RPMI8226 (cell line): Measurements from ENCODE around the gene HBQ1.
"Not testable (repeated sequence)": the region's sequence is repeated elsewhere in the genome, so short reads cannot be mapped to it uniquely, and the experiment has no call there.

Experiments
- DNase-seq: peaks from one replicate; pipeline ENCODE4 v3.0.0-alpha.2; 2015

Gene HBQ1

DNA sequence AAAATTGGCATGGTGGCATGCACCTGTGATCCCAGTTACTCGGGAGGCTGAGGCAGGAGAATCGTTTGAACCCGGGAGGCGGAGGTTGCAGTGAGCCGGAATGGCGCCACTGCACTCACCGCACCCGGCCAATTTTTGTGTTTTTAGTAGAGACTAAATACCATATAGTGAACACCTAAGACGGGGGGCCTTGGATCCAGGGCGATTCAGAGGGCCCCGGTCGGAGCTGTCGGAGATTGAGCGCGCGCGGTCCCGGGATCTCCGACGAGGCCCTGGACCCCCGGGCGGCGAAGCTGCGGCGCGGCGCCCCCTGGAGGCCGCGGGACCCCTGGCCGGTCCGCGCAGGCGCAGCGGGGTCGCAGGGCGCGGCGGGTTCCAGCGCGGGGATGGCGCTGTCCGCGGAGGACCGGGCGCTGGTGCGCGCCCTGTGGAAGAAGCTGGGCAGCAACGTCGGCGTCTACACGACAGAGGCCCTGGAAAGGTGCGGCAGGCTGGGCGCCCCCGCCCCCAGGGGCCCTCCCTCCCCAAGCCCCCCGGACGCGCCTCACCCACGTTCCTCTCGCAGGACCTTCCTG lies at the start of gene HBQ1:
TSS of gene HBQ1 (plus strand) at position 359 of the 575 bp plus-strand sequence. CDS start at position 387, 28 bp downstream.
- DNase-seq = no peak

DNA sequence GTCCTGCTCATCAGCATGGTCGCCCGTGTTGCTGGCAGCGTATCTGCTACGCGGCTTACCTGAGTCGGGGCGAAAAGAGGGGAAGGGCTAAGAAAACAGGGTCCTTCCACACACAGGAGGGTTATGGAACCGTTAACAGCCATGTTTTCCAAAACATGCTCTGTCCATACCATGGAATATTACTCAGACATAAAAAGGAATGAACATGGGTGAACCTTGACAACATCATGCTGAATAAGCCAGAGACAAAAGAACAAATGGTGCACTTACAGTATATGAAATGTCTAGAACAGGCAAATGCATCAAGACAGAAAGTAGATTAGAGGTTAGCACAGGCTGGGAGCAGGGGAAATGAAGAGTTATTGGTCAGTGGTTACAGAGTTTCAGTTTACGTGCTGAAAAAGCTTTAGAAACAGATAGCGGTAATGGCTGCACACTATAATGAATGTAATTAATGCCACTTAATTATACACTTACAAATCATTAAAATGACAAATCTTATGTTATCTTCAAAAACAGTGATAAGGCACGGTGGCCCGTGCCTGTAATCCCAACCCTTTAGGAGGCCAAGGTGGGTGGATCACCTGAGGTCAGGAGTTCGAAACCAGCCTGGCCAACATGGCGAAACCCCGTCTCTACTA lies 49.6 kb upstream of the HBQ1 start:
- DNase-seq = no peak

DNA sequence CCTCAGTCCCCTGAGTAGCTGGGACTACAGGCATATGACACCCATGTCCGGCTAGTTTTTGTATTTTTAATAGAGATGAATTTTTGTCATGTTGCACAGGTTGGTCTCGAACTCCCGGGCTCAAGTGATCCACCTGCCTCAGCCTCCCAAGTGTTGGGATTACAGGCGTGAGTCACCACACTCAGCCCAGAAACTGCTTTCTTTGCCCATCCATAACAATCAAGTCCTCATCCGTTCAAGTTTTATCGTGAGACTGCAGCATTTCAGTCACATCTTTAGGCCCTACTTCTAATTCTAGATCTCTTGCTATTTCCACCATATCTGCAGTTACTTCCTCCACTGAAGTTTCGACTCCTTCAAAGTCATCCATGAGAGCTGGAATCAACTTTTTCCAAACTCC lies 48.1 kb upstream of the HBQ1 start:
- DNase-seq = no peak

DNA sequence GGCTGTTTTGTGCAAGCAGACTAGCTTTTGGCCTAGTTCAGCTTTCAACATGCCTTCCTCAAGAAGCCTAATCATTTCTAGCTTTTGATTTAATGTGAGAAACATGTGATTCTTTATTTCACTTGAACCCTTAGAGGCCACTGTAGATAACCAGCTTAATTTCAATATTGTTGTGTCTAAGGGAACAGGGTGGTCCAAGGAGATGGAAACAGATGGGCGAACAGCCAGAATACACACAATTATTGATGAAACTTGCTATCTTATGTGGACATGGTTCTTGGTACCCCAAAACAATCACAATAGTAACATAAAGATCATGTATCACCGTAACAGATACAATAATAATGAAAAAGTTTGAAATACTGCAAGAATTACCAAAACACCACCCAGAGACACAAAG lies 46.5 kb upstream of the HBQ1 start:
- no peak for DNase-seq

DNA sequence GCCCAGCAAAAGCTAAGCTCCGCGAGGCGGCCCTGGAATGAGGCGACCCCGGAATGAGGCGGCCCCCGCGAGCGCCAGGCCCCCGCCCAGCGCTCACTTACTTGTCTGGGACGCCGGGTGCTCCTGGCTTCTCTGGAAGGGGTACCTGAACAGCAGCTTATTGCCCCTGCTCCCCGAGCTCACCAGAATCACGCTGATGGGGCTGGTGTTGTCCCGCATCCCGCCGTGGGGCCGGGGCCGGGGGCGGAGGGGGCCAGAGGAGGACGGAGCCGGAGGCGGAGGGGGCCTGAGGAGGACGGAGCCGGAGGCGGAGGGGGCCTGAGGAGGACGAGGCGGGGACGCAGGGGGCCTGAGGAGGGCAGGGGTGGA lies 42.2 kb upstream of the HBQ1 start:
- DNase-seq = peak; percentile 44

DNA sequence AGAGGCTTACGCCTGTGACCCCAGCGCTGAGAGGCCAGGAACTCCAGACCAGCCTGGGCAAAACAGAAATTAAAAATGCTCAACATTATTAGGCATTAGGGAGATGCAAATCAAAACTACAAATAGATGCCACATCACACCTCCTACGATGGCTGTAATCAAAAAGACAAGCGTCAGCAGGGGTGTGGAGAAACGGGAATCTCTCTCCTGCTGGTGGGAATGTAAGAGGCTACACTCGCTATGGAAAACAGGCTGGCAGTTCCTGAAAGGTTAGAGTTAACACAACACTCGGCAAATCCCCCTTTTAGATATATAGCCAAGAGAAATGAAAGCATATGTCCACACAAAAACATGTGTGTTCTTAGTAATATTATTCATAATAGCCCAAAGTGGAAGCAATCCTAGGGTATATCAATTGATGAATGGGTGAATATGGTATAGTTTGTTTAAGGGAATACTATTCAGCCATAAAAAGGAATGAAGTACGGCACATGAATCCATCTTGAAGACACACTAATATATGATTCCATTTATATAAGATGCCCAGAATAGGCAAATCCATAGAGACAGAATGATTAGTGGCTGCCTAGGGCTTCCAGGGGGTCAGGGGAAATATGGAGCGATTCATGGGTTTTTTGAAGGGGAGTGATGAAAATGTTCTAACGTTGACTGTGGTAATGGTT lies 39.9 kb upstream of the HBQ1 start:
- DNase-seq = no peak

DNA sequence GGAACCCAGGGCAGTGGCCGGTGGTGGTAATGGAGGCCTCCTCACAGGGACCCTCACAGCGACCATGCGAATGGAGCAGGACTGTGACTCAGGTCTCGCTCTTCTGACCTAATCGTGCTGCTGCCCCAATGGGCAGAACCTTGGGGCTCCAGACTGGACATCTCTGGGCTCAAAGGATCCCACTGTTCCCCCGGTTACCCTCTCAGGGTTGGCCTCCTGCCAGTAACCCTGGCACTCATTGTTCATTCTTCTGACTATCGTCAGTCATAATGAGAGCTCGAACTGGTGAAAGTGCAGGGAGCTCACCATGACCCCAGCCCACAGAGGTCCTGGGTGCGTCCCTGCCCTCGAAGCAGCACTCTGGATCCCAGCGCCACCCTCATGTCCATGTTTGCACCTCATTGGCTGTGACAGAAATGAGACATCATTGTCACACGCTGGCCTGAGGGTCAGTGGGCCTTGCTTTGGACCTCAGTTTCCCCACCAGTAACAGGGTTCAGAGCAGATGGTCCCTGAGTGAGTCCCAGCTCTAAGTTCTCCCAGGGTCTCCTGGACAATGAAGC lies 37.8 kb upstream of the HBQ1 start:
- no peak for DNase-seq

DNA sequence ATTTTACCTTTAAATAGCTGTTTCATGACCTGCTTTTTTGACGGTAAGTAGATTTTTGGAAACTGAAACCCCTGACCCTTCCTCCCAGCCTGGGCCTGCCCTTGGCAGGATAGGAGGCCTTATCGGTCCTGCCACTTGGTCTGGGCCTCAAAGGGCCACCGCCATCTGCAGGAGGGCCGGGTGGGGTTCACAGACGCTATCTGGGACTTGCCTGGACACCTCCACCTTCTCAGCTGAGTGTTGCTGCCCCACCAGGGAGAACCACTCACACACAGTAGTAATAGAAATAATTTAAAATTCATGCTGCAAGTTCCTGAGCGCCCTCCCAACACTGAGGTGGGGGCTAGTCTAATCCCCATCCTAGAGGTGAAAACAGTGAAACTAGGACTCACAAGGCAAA lies 37.2 kb upstream of the HBQ1 start:
- no peak for DNase-seq

DNA sequence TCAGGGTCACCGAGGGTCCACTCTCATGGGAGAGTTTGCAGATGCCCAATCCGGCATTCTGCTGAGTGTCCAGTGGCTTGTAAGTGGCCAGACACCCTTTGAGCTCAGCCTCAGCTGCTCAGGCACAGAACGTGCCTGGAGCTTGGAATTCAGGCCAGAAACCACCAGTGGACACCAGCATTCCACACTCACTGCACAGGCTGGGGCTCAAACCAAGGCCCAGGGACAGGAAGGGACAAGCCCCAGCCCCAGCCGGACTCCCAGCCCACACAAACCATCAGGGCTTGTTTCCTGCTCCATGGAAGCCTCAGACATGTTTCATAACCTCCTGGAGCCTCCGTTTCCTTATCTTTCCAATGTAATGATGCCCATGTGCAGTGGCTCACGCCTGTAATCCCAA lies 36.8 kb upstream of the HBQ1 start:
- DNase-seq = no peak

DNA sequence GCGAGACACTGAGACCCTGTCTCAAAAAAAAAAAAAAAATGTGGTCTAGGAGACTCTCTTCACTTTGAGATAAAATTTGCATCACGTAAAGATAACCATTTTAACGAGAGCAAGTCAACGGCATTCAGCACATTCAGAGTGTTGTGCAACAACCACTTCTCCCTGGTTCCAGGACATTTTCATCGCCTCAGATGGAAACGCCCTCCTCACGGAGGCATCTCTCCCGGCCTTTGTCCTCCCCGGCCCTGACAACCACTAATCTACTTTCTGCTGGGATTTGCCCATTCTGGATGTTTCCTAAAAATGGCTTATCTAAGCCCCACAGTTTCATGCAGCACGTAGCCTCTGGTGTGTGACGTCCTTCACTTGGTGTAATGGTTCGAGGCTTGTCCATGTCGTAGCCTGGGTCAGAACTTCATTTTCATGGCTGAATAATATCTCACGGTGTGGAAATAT lies 35.4 kb upstream of the HBQ1 start:
- DNase-seq = no peak

DNA sequence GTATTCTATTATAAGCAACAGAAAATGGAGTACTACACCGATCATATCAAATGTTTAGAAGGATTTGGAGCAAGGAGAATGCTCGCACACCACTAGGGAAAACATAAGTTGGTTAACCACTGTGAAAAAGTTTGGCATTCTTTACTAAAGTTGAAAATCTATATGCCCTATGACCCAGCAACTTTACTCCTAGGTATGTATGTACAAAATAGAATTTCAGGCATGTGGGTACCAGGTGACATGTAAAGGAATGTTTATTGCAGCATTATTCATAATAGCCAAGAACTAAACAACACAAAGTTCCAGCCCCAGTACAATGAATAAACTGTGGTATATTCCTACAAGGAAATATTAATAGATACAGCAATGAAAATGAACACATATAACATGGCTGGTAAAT lies 33.6 kb upstream of the HBQ1 start:
- DNase-seq = no peak

DNA sequence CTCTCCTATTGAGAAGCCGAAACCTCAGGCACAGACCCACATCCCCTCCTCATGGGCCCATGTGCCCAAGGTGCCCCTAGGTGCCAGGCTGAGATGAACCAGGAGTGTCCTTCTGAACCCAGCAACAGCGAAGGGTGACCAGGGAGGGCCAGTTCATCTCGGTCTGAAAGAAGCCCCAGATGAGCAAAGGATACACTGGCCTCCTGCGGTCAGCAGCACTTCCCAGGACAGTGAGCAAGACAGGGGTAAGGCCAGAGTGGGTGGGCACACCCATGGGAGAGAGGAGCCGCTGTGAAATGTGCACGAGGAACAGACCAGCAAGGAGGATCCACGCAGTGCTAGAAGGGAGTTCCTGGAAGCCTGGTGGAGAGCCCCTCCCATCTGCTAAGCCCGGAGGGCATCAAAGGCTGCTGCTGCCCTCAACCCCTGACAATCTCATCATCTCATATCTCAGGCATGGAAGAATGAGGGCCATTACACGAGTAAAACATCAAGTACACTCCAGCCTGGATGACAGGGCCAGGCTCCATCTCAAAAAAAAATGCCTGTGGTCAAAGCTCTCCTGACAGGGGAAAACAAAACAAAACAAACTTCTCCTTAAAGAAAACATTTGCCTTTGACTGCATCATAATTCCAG lies 31.1 kb upstream of the HBQ1 start:
- no peak for DNase-seq

DNA sequence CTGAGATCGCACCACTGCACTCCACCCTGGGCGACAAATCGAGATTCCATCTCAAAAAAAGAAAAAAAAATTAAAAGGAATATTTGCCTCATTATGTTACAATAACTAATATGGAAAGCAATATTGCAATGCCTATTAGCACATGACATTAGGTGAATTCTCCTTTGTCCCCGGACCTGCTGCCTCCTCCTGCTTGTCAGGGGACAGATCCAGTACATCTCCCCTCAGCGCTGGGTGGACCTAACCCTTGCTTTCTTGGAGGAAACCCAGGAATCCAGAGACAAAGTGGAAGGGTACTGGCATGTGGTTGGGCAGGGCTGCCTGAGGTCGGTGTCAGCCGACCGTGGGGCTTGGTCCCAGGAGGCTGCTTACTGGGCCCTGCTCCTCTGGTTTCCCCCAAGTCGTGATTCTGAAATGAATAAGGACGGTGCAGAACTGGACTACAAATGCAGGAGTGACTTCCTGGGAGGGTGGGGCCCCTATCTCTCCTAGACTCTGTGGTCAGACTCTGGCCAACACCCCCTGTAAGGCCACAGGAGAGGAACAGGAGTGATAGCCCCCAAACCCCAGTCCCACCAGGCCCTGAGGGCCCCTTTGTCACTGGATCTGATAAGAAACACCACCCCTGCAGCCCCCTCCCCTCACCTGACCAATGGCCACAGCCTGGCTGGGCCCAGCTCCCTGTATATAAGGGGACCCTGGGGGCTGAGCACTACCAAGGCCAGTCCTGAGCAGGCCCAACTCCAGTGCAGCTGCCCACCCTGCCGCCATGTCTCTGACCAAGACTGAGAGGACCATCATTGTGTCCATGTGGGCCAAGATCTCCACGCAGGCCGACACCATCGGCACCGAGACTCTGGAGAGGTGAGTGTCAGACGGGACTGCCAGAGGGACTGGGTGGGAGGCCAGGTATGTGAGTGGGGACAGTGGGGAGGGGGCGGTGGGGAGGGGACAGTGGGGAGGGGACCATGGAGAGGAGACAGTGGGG lies 27.8 kb upstream of the HBQ1 start, which contains the start of gene HBZ:
TSS of gene HBZ (plus strand) at position 504 of the 988 bp plus-strand sequence. CDS start at position 770, 266 bp downstream.
- no peak for DNase-seq

DNA sequence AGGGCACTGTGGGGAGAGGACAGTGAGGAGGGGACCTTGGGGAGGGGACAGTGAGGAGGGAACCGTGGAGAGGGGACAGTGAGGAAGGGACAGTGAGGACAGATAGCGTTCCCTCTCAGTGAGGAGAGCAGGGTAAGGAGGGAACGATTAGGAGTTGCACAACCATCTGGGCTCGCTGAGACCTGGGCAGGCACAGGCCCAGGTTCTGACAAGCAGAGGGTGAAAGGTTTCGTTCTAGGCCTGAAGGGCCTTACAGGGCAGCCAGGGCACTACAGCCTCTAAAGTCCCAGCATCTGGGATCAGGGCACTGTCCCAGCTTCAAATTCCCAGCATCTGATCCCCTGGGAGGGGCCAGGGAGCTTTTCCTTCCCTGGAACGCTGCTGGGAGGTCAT lies 27.1 kb upstream of the HBQ1 start:
- not testable (repeated sequence) for DNase-seq

DNA sequence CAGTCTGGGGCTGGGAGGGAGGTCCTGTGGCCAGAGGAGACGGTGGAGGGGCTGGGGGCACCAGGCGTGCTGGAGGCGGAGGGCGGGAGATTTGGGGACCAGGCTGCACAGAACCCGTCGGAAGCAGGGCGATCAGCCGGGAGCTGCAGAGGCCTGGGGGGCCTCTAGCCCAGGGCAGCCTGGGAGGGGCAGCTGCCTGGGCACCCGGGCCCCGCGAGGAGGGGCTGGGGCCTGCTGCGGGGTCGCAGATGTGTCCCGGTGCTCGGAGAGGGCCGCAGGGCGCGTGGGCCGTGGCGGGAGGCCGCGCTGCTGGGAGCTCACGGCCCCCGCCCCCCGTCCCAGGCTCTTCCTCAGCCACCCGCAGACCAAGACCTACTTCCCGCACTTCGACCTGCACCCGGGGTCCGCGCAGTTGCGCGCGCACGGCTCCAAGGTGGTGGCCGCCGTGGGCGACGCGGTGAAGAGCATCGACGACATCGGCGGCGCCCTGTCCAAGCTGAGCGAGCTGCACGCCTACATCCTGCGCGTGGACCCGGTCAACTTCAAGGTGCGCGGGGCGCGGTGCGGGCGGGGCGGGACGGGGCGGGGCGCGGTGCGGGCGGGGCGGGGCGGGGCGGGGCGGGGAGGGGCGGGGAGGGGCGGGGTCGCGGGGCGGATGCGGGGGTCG lies 26.6 kb upstream of the HBQ1 start:
- DNase-seq = not testable (repeated sequence)

DNA sequence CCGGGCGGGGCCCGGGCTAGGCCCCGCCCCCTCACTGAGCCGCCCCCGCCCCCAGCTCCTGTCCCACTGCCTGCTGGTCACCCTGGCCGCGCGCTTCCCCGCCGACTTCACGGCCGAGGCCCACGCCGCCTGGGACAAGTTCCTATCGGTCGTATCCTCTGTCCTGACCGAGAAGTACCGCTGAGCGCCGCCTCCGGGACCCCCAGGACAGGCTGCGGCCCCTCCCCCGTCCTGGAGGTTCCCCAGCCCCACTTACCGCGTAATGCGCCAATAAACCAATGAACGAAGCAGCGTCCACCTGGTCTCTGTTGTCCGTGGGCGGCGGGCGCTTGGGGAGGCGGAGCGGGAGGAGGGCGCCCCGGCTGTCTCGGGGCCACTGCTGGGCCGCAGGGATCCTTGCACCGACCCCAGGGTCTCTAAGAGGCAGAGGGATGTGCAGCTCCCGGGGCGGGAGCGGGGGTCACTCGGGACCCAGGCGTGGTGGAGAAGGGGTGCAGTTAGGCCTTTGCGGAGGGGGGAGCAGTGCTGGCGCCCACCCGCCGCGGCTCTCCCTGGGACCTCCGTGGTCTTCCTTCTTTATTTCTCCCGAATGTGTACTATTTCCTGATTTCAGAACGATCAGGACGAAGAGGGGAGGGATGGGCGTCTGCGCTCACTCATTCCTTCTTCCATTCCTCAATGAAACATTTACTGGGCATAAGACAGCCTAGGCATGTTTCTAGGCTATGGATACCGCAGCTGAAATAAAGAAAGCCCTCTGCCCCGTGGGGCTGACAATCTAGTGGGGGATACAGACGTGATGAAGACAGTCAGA lies 25.8 kb upstream of the HBQ1 start:
- no peak for DNase-seq

DNA sequence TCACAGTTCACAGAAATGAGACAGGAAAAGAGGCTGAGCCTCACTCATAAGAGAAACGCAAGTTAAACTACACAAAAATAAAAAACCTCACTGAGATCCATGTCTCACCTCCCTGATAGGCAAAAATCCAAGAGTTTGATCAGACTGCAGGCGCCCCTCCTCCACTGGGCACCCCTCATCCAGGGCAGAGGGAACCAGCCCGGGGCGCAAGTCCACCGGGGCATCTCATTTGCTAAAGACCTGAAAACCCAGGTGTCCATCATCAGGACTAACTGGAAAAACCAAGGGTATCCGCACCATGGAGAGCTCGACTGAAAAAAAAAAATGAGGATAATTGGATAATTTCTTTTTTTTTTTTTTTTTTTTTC lies 25.2 kb upstream of the HBQ1 start:
- no peak for DNase-seq

DNA sequence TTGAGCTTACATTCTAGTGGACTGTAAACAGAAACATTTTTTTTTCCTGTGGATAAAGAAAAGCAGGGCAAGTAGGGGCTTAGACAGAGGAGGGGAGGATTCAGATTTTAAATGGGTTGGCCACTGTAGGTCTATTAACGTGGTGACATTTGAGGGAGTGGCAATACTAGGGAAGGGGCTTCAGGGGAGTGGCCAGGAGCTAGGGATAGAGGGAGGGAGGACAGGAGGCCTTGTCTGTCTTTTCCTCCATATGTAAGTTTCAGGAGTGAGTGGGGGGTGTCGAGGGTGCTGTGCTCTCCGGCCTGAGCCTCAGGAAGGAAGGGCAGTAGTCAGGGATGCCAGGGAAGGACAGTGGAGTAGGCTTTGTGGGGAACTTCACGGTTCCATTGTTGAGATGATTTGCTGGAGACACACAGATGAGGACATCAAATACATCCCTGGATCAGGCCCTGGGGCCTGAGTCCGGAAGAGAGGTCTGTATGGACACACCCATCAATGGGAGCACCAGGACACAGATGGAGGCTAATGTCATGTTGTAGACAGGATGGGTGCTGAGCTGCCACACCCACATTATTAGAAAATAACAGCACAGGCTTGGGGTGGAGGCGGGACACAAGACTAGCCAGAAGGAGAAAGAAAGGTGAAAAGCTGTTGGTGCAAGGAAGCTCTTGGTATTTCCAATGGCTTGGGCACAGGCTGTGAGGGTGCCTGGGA lies 21.0 kb upstream of the HBQ1 start:
- no peak for DNase-seq

DNA sequence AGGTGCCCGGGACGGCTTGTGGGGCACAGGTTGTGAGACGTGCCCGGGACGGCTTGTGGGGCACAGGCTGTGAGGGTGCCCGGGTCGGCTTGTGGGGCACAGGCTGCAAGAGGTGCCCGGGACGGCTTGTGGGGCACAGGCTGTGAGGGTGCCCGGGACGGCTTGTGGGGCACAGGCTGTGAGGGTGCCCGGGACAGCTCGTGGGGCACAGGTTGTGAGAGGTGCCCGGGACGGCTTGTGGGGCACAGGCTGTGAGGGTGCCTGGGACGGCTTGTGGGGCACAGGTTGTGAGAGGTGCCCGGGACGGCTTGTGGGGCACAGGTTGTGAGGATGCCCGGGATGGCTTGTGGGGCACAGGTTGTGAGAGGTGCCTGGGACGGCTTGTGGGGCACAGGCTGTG lies 20.0 kb upstream of the HBQ1 start:
- DNase-seq = not testable (repeated sequence)

DNA sequence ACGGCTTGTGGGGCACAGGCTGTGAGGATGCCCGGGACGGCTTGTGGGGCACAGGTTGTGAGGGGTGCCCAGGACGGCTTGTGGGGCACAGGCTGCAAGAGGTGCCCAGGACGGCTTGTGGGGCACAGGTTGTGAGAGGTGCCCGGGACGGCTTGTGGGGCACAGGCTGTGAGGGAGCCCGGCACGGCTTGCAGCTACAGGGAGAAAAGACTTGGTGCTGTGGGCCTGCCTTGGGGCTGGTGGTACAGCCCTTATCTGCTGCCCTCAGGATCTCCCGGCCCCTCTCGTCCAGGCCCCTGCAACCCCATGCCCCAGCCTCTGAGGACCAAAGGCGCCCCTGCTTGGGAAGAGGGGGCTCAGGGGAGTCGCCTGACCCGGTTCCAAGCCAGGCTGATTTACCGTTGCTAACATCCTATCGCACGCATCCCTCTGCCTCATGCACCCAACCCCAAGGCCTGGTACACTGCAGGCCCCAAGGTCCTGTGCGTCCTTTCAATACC lies 19.5 kb upstream of the HBQ1 start:
- DNase-seq = no peak
